Temporal lobe (tissue), 2 donors: ENCODE measurements around the gene GSX1. TPM values are rescaled to one million over a fixed set of nuclear protein-coding genes. Genes with fewer than 3 reads are reported as not detected.

ENCODE experiments used
- small RNA-seq: library from RNA; depleted of rRNA; stranded (forward); fragments of <200 nt; gene quantifications from one replicate; pipeline ENCODE3, GENCODE V24; 2014; ENCODE audit warnings: low replicate concordance
- total RNA-seq: library from RNA; depleted of rRNA; stranded (reverse); fragments of >200 nt; gene quantifications from one replicate; pipeline ENCODE4 v1.2.3, GENCODE V29; 2014

GSX1 gene
- total RNA-seq, 1 donor from 2014 or later = under 0.01 TPM

Small RNAs within 50 kb of the gene (small RNA-seq; reads per million reads assigned to genes)
- gene RNU6-73P = not detected

Other genes with a start within 250 kb of the GSX1 start
- gene LNX2, start 172.0 kb upstream of the GSX1 start, total RNA-seq = 8.1 TPM
- gene POLR1D, start 170.6 kb upstream of the GSX1 start, total RNA-seq = 53.1 TPM
- not detected for gene PDX1, start 127.5 kb downstream of the GSX1 start, total RNA-seq
- not detected for gene CDX2, start 176.8 kb downstream of the GSX1 start, total RNA-seq
- gene URAD, start 196.2 kb downstream of the GSX1 start, total RNA-seq = not detected